AG04449 (cell line): ENCODE data around the gene FAM89B.

ENCODE experiments used
- CTCF ChIA-PET: fragments of 350-600 bp; formaldehyde crosslinking; extraction: SDS; loops from one replicate; lab custom pipeline; 2021; ENCODE audit warnings: antibody characterized with exemption; lab: Yijun Ruan, JAX
- POLR2A ChIA-PET: fragments of 400-600, 350-600 bp; formaldehyde crosslinking; extraction: SDS; loops from one replicate; lab custom pipeline; 2020; ENCODE audit warnings: antibody characterized with exemption, inconsistent platforms; lab: Yijun Ruan, JAX
- DNase-seq: peaks from one replicate; pipeline ENCODE4 v3.0.0-alpha.2; 2010; ENCODE audit warnings: low read depth, low spot score
- H3K4me3 ChIP-seq: 2 replicates; pipeline ENCODE4 v1.5.1; 2011; ENCODE audit warnings: low read depth, mild to moderate bottlenecking, control low read depth, low read length
- TF ChIP-seq, protein P1 (sequence below): IDR thresholded peaks from one replicate; pipeline ENCODE4 v1.5.1; 2011; ENCODE audit warnings: mild to moderate bottlenecking, moderate library complexity, low read length, control low read depth, inconsistent platforms; ENCODE audit not compliant: insufficient read depth; ENCODE audit errors: missing control alignments

The FAM89B gene

GRCh38 chr11:65615950-65616574 is 43.7 kb downstream of the FAM89B start:
- ChIA-PET CTCF (interaction anchor here (0.8 to 14.3 kb wide), 8 partner anchors 10 to 269 kb away, joined by 3 to 134 read pairs (median 6); partner anchors contain the start of gene KCNK7), POLR2A (interaction anchor here (0.7 to 1.5 kb wide), 9 partner anchors 9 to 242 kb away, joined by 3 to 9 read pairs (median 4); partner anchors contain the start of genes NEAT1 and SIPA1)
- TF ChIP-seq, protein P1, sequence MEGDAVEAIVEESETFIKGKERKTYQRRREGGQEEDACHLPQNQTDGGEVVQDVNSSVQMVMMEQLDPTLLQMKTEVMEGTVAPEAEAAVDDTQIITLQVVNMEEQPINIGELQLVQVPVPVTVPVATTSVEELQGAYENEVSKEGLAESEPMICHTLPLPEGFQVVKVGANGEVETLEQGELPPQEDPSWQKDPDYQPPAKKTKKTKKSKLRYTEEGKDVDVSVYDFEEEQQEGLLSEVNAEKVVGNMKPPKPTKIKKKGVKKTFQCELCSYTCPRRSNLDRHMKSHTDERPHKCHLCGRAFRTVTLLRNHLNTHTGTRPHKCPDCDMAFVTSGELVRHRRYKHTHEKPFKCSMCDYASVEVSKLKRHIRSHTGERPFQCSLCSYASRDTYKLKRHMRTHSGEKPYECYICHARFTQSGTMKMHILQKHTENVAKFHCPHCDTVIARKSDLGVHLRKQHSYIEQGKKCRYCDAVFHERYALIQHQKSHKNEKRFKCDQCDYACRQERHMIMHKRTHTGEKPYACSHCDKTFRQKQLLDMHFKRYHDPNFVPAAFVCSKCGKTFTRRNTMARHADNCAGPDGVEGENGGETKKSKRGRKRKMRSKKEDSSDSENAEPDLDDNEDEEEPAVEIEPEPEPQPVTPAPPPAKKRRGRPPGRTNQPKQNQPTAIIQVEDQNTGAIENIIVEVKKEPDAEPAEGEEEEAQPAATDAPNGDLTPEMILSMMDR = no peak
- H3K4me3 ChIP-seq = peak overlapping the region; percentile 90
- no peak for DNase-seq

- TF ChIP-seq, protein P1 = no peak
- ChIA-PET POLR2A (interaction anchor here (1.0 kb wide), 1 partner anchor 76 kb away, joined by 5 read pairs; no protein-coding TSS in a partner anchor), CTCF (interaction anchor here (0.8 to 14.3 kb wide), 9 partner anchors 10 to 268 kb away, joined by 3 to 134 read pairs (median 4); partner anchors contain the start of genes KCNK7 and SIPA1)
- H3K4me3 ChIP-seq = peak overlapping the region; percentile 90
- DNase-seq = no peak
Observed at GRCh38 chr11:65616575-65617001, 44.2 kb downstream of the FAM89B start.

DNA sequence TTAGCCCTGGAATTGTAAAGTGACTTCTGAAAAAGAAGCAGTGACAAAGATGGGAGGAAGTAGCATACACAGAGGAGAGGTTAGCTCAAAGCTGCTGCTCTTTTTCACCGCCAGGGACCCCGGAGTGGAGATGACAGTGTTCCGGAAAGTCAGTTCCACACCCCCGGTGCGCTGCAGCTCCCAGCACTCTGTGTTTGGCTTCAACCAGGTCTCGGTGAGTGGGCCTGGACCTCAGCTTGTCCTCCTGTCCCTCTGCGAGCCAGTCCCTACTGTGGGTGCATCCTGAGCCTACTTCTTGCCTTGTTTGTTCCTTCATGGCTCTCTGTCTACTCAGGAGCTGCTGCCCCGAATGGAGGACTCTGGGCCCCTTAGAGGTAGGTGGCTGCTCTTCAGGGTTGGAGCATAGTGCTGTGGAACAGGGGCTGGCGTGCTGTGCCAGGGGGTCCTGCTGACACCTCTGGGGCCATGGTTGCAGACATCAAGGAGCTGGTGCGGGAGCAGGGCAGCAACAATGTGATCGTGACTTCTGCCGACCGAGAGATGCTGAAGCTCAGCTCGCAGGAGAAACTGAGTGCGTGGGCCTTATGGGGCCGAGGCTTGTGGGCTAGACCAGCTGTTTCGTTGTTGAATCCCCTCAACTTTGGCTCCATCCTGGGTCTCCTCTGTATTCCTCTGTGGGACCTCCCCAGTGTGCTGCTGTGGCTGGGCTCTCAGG is 45.0 kb downstream of the FAM89B start:
- TF ChIP-seq, protein P1 = no peak
- POLR2A ChIA-PET = interaction anchor here (0.9 to 1.0 kb wide), 2 partner anchors 14 to 77 kb away, joined by 4 to 5 read pairs; no protein-coding TSS in a partner anchor
- no peak for DNase-seq
- CTCF ChIA-PET = interaction anchor here (0.8 to 2.5 kb wide), 10 partner anchors 9 to 268 kb away, joined by 3 to 16 read pairs (median 4); partner anchors contain the start of gene SIPA1
- H3K4me3 ChIP-seq = peak overlapping the region; percentile 90

DNA sequence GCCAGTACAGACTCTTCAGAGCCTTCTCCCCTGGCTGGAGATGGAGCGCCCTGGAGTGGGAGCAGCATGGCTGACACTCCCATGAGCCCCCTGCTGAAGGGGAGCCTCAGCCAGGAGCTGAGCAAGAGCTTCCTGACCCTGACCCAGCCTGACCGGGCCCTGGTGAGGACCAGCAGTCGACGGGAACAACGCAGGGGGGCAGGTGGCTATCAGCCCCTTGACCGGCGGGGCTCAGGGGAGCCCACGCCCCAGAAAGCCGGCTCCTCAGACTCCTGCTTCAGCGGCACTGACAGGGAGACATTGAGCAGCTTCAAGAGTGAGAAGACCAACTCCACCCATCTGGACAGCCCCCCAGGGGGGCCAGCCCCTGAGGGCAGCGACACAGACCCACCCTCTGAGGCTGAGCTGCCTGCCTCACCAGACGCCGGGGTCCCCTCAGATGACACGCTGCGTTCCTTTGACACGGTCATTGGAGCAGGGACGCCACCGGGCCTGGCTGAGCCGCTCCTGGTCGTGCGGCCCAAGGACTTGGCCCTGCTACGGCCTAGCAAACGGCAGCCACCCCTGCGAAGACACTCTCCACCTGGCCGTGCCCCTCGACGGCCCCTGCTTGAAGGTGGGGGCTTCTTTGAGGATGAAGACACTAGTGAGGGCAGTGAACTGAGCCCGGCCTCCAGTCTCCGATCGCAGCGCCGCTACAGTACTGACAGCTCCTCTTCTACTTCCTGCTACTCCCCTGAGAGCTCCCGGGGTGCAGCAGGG is 45.8 kb downstream of the FAM89B start:
- H3K4me3 ChIP-seq = no peak overlapping the region
- TF ChIP-seq, protein P1 = no peak
- POLR2A ChIA-PET = interaction anchor here (0.9 kb wide), 1 partner anchor 14 kb away, joined by 4 read pairs; no protein-coding TSS in a partner anchor
- CTCF ChIA-PET = interaction anchor here (1.4 to 2.5 kb wide), 5 partner anchors 9 to 201 kb away, joined by 4 to 16 read pairs (median 6); no protein-coding TSS in a partner anchor
- DNase-seq = no peak

- no peak for DNase-seq
- ChIA-PET POLR2A (no interaction called here), CTCF (interaction anchor here (0.6 to 2.5 kb wide), 3 partner anchors 8 to 78 kb away, joined by 3 to 16 read pairs (median 10); no protein-coding TSS in a partner anchor)
- TF ChIP-seq, protein P1 = no peak
- no peak overlapping the region for H3K4me3 ChIP-seq
Observed at GRCh38 chr11:65618763-65619162, 46.4 kb downstream of the FAM89B start.
